Measurements from ENCODE around the gene SMIM28.

The SMIM28 gene

DNA sequence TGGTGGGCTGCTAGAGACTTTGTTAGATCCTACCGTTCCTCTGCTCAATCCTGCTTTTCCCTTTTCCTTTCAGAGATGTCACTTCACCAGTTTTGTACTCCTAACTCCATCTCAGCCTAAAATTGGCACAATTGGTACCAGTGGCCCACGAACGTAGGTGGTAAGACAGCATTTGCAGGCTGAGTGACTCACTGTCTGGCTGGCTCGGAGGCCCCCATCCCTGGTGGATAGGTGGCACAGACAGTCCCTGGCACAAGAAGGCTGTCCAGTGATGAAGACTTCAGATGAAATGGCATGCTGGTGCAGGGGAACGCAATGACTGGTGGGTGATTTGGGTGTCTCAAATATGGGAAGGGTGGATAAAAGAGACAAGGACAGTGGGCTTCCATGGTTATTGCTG lies 37.4 kb downstream of the SMIM28 start:
- H3K4me3 ChIP-seq (ENCODE audit: low read length), result no peak overlapping the region
- TF ChIP-seq, protein P1, sequence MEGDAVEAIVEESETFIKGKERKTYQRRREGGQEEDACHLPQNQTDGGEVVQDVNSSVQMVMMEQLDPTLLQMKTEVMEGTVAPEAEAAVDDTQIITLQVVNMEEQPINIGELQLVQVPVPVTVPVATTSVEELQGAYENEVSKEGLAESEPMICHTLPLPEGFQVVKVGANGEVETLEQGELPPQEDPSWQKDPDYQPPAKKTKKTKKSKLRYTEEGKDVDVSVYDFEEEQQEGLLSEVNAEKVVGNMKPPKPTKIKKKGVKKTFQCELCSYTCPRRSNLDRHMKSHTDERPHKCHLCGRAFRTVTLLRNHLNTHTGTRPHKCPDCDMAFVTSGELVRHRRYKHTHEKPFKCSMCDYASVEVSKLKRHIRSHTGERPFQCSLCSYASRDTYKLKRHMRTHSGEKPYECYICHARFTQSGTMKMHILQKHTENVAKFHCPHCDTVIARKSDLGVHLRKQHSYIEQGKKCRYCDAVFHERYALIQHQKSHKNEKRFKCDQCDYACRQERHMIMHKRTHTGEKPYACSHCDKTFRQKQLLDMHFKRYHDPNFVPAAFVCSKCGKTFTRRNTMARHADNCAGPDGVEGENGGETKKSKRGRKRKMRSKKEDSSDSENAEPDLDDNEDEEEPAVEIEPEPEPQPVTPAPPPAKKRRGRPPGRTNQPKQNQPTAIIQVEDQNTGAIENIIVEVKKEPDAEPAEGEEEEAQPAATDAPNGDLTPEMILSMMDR (conservative IDR thresholded peaks at IDR 0.05; ENCODE audit: low read depth, low read length), result no peak
- no peak for DNase-seq (ENCODE audit: low read depth)

DNA sequence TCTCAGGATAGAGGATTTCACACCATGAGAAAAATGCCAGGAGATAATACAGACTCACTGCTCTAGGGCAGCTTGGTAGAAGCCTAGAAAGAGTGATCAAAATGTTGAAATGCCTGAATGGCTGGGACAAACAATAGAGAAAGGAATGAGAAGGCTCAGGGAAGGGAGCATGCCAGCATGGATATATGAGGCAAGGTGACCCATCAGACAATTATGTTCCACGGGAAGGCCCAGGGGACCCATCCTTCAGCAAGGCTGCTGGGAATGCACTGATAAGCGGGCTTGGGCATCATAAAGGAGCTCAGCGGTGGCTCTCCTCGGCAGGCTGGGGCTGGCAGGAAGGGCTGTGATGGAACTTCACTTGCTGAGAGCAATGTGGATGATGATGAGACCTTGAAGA lies 38.5 kb downstream of the SMIM28 start:
- no peak for DNase-seq (ENCODE audit: low read depth)
- TF ChIP-seq, protein P1 (conservative IDR thresholded peaks at IDR 0.05; ENCODE audit: low read depth, low read length), result no peak

DNA sequence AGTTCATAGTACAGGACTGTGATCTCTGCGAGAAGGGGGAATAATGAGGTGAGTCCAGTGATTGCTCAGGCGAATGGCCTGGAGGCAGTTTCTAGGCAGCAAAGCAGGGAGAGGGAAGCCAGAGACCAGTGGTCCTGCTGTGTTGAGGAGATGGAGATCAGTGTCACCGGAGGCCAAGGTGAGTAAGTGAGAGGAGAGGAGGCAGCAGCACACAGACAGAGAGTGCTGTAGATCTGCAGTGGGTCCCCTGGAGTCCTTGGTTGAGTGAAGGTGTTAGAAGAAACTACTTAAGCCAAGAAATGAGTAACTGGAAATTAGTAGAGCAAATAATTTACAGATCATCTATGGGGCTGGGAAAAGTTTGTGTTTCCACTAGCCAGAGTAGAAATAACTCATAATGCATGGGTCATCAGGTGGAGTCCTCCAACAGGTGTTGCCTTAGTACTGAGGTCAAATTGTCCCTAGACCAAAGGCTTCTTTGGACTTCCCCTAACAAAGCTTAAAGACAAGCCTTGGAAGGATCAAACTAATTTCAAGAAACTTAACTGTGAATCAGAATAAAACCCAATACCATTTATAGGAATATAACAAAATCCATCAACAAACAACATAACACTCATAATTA lies 39.9 kb downstream of the SMIM28 start:
- TF ChIP-seq, protein P1 (conservative IDR thresholded peaks at IDR 0.05; ENCODE audit: low read depth, low read length), result no peak
- H3K4me3 ChIP-seq (ENCODE audit: low read length), result no peak overlapping the region
- DNase-seq (ENCODE audit: low read depth), result no peak

More for the DNA sequence above, 38.5 kb downstream of the SMIM28 start:
- H3K4me3 ChIP-seq (ENCODE audit: low read length), result no peak overlapping the region

DNA sequence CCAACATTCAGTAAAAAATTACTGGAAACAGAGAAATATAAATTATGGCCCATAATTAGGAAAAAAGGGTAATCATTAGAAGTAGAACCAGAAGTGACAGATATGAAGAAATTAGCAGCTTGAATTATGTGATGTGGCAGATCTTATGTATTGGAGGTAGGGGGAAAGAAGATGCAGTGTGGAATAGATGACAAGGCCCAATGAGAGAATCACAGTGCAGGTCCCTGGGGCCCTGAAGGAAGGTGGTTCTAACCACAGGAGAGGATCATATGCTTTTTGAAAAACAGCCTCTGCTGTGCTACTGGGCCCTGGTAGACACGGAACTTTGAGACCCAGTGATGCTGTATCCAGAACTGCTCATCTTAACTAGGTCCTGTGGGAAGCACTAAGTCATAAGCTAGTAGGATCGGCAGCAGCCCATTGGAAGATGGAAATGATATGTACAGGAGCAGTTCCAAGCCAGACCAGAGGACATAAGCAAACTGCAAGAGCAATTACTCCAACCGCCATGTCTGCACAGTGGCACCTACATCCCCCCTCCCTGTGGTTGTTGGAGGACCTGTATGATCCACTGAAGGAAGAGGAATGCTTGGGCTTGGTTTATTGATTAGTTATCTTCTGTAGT lies 40.5 kb downstream of the SMIM28 start:
- TF ChIP-seq, protein P1 (conservative IDR thresholded peaks at IDR 0.05; ENCODE audit: low read depth, low read length), result no peak
- DNase-seq (ENCODE audit: low read depth), result no peak
- no peak overlapping the region for H3K4me3 ChIP-seq (ENCODE audit: low read length)

DNA sequence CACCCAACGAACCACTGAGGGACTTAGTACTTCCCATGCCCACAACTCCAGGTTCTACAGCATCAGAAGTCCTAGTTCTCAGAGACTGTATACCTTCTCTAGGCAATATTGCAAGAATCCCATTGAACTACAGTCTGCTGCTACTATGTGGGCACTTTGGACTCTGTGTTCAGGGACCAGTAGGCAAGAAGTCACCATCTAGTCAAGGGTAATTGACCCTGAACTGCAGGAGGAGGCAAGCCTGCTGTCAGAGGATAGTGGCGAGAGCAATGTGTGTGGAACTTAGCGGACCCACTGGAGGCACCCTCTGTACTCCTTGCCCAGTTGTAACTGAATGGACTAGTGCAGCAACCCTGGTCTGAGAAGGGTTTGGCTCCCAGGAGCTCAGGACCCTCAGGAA lies 42.1 kb downstream of the SMIM28 start:
- no peak overlapping the region for H3K4me3 ChIP-seq (ENCODE audit: low read length)
- TF ChIP-seq, protein P1 (conservative IDR thresholded peaks at IDR 0.05; ENCODE audit: low read depth, low read length), result no peak
- no peak for DNase-seq (ENCODE audit: low read depth)

DNA sequence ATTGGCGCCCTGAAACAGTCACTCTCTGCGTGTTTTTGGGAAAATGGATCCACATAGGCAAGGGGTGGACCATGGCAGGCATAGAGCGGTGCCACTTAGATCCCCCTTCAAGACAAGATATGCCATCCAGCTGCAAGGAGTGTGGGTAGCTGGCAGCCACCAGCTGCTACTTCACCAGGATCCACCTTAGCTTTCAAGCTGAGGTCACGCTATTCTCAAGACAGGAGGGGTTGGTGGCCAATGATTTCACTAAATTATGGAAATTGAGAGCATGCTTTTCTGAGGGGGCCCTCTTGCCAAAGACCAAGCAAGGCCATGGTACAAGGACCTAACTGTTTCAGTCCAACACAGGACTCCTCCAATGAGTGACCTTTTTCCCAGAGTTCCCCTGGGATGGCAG lies 42.7 kb downstream of the SMIM28 start:
- no peak overlapping the region for H3K4me3 ChIP-seq (ENCODE audit: low read length)
- DNase-seq (ENCODE audit: low read depth), result no peak
- TF ChIP-seq, protein P1 (conservative IDR thresholded peaks at IDR 0.05; ENCODE audit: low read depth, low read length), result no peak

DNA sequence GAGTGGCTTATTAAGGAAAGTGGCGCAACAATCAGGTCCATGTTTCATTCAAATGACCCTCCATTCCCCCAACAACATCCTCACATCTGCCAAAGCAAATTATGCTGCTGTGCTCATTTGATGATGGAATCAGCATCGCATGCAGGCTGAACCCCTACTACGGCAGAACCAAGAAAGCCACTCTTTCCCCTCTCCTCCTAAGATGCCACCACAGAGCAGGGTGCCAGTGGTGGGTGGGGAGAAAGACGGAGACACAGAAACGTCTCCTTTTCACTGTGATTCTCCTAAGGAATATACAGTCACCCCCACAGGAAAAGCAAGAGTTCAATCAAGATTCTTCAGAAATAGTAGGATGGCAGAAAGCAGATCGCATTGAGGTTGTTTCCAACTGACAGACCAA lies 43.4 kb downstream of the SMIM28 start:
- no peak for DNase-seq (ENCODE audit: low read depth)
- H3K4me3 ChIP-seq (ENCODE audit: low read length), result no peak overlapping the region
- TF ChIP-seq, protein P1 (conservative IDR thresholded peaks at IDR 0.05; ENCODE audit: low read depth, low read length), result no peak
